ENCODE results near the gene CD300LG. TPM values are rescaled to one million over a fixed set of nuclear protein-coding genes. Genes with fewer than 3 reads are reported as not detected.

The CD300LG gene
- total RNA-seq, 1 donor from 2014 or later: 5.4 TPM

GRCh38 chr17:43816336-43817320, 30.3 kb upstream of the CD300LG start:
- no peak for TF ChIP-seq CTCF (IDR thresholded peaks at IDR 0.05; ENCODE audit: unreplicated experiment)
- peaks cover 6% of the 10 kb centered on the region for H3K36me3 Mint-ChIP-seq (ENCODE audit: low read depth, unreplicated experiment)
- peaks cover 13% of the 10 kb centered on the region for H3K4me1 Mint-ChIP-seq (ENCODE audit: unreplicated experiment)
- H3K27ac Mint-ChIP-seq (ENCODE audit: unreplicated experiment): no peak overlapping the region
- no peaks in the 10 kb centered on the region for H3K9me3 Mint-ChIP-seq (ENCODE audit: unreplicated experiment)
- DNase-seq (ENCODE audit: low spot score): no peak
- no peak overlapping the region for H3K4me3 Mint-ChIP-seq (ENCODE audit: unreplicated experiment)
- peaks cover 5% of the 10 kb centered on the region for H3K27me3 Mint-ChIP-seq (ENCODE audit: unreplicated experiment)

- no peak for DNase-seq (ENCODE audit: low spot score)
- Mint-ChIP-seq H3K27me3 (ENCODE audit: unreplicated experiment) (peaks cover 4% of the 10 kb centered on the region), H3K4me1 (ENCODE audit: unreplicated experiment) (peaks cover 13% of the 10 kb centered on the region), H3K9me3 (ENCODE audit: unreplicated experiment) (no peaks in the 10 kb centered on the region), H3K36me3 (ENCODE audit: low read depth, unreplicated experiment) (peaks cover 6% of the 10 kb centered on the region), H3K27ac (ENCODE audit: unreplicated experiment) (no peak overlapping the region), H3K4me3 (ENCODE audit: unreplicated experiment) (no peak overlapping the region)
- no peak for TF ChIP-seq CTCF (IDR thresholded peaks at IDR 0.05; ENCODE audit: unreplicated experiment)
Measured at GRCh38 chr17:43817826-43818225, 29.1 kb upstream of the CD300LG start.

- H3K27ac Mint-ChIP-seq (ENCODE audit: unreplicated experiment): no peak overlapping the region
- no peak for DNase-seq (ENCODE audit: low spot score)
- H3K27me3 Mint-ChIP-seq (ENCODE audit: unreplicated experiment): peaks cover 4% of the 10 kb centered on the region
- H3K9me3 Mint-ChIP-seq (ENCODE audit: unreplicated experiment): no peaks in the 10 kb centered on the region
- H3K4me3 Mint-ChIP-seq (ENCODE audit: unreplicated experiment): no peak overlapping the region
- no peak for TF ChIP-seq CTCF (IDR thresholded peaks at IDR 0.05; ENCODE audit: unreplicated experiment)
- peaks cover 6% of the 10 kb centered on the region for H3K36me3 Mint-ChIP-seq (ENCODE audit: low read depth, unreplicated experiment)
- H3K4me1 Mint-ChIP-seq (ENCODE audit: unreplicated experiment): peaks cover 17% of the 10 kb centered on the region
Measured at GRCh38 chr17:43818966-43819365, 28.0 kb upstream of the CD300LG start.

GRCh38 chr17:43820759-43821158, 26.2 kb upstream of the CD300LG start:
- no peak for DNase-seq (ENCODE audit: low spot score)

More at GRCh38 chr17:43820759-43821158, 26.2 kb upstream of the CD300LG start:
- Mint-ChIP-seq H3K27me3 (ENCODE audit: unreplicated experiment) (peaks cover 6% of the 10 kb centered on the region), H3K4me1 (ENCODE audit: unreplicated experiment) (peaks cover 8% of the 10 kb centered on the region), H3K4me3 (ENCODE audit: unreplicated experiment) (no peak overlapping the region), H3K27ac (ENCODE audit: unreplicated experiment) (no peak overlapping the region), H3K9me3 (ENCODE audit: unreplicated experiment) (no peaks in the 10 kb centered on the region), H3K36me3 (ENCODE audit: low read depth, unreplicated experiment) (no peaks in the 10 kb centered on the region)
- TF ChIP-seq CTCF (IDR thresholded peaks at IDR 0.05; ENCODE audit: unreplicated experiment): no peak

All from endothelial cell (in vitro differentiated cells).